ENCODE results near the gene DIS3L2.
A peak's percentile ranks its signal among the peaks of the same experiment; 100 is the strongest.

DIS3L2 gene, protein sequence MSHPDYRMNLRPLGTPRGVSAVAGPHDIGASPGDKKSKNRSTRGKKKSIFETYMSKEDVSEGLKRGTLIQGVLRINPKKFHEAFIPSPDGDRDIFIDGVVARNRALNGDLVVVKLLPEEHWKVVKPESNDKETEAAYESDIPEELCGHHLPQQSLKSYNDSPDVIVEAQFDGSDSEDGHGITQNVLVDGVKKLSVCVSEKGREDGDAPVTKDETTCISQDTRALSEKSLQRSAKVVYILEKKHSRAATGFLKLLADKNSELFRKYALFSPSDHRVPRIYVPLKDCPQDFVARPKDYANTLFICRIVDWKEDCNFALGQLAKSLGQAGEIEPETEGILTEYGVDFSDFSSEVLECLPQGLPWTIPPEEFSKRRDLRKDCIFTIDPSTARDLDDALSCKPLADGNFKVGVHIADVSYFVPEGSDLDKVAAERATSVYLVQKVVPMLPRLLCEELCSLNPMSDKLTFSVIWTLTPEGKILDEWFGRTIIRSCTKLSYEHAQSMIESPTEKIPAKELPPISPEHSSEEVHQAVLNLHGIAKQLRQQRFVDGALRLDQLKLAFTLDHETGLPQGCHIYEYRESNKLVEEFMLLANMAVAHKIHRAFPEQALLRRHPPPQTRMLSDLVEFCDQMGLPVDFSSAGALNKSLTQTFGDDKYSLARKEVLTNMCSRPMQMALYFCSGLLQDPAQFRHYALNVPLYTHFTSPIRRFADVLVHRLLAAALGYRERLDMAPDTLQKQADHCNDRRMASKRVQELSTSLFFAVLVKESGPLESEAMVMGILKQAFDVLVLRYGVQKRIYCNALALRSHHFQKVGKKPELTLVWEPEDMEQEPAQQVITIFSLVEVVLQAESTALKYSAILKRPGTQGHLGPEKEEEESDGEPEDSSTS

DNA sequence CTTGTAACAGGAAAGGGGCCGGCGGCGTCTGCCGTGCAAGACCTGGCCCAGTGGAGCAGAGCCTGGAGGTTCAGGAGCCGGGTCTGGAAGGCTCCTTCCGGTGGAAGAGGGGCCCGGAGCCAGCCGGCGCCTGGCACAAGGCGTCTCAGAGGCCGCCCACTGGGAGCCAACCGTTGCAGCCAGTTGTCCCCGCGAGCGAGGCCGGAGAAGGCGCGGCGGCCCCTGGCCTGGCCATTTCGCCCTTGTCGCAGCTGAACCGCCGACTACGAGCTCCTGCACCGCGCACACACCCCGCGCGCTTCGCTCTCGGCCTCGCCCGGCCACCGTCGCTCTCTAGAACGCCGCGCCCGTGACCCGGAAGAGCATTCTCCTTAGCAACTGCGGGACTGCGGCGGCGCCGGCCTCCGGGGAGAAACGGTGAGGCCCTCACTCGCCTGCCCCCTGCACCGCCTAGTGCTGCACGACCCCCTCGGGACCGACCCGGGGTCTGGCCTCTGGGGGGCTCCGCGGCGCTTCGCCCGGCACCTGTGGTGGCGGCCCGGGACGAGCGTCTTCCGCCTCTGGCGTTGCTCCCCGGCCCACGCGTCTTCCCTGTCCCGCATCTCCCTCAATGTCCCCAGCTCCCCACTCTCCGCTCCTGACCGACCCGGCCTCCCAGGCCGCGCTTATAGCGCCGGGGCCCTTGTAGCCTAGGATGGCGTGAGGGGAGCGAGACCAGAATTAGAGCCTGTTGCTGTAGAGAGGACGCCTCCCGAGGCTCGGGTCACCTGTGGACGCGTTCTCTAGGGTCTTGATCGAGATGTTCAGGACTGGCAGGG, at the start of gene DIS3L2:
Gene DIS3L2 (plus strand): TSS at position 365 of the 818 bp plus-strand sequence. CDS start 53,215 bp downstream, outside the sequence.
- peak; percentile 34 for DNase-seq (ENCODE audit: low read depth)

DNA sequence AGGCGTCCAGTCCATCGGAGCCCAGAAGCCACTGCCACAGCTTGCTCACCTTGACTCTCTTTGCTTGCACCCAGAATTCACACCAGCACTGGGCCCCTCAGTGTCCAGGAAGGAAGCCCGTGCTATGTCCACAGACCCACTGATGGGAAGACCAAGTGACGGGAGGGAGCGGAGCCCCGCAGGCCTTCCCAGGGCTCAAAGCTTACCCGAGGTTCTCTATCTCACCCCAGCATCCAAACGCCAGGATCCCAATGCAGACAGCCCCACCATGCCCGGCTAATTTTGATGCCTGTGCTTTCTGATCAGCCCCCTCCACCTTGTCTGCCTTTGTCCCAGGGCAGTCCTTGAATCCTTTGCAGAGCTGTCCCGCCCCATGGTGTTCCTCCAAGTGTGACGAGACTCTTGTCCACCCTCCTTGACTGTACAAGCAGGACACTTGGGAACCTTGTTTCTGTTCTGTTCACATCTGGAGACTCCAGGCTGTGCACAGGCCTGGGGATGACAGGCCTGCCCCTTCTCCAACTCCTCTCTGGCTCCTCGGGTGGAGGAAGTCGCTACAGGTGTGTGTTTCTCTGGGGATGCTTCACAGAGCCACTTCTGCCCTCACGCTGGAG, 47.3 kb upstream of the DIS3L2 start:
- no peak for DNase-seq (ENCODE audit: low read depth)

DNA sequence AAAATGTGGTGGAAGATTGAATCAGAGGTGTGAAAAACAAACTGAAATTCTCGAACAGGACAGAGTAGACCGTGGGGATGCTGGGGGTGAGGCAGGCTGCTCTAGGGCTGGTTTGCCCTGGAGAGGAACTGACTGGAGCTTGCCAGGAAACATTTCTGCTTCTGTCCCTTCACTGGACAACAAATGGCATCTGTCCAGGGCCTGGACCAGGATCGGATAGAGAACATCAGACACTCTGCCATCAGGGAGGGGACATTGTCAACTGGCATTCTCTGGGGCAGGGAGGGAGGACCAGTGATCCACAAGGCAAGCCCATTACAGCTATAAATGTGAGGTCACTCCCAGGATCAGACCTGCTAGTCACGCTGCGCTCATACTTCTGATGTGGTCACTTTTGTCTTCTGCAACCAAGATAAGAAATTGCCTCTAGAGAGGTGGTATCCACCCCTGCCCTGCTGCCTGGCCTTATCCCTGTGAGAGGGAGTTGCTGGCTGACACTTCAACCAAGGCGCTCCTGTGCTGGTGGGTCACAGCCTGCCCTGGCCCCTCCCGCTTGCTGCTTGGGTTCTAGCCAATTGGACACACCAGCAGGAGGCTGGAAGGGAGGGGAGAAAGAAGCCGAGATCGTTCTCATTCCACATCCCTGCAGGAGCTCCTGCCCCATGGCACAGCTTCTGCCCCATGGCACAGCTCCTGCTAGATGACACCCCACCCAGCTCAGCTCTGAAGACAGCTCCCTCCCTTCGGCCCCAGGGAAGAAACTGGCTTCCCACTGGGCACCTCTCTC, 44.0 kb upstream of the DIS3L2 start:
- DNase-seq (ENCODE audit: low read depth) = no peak

DNA sequence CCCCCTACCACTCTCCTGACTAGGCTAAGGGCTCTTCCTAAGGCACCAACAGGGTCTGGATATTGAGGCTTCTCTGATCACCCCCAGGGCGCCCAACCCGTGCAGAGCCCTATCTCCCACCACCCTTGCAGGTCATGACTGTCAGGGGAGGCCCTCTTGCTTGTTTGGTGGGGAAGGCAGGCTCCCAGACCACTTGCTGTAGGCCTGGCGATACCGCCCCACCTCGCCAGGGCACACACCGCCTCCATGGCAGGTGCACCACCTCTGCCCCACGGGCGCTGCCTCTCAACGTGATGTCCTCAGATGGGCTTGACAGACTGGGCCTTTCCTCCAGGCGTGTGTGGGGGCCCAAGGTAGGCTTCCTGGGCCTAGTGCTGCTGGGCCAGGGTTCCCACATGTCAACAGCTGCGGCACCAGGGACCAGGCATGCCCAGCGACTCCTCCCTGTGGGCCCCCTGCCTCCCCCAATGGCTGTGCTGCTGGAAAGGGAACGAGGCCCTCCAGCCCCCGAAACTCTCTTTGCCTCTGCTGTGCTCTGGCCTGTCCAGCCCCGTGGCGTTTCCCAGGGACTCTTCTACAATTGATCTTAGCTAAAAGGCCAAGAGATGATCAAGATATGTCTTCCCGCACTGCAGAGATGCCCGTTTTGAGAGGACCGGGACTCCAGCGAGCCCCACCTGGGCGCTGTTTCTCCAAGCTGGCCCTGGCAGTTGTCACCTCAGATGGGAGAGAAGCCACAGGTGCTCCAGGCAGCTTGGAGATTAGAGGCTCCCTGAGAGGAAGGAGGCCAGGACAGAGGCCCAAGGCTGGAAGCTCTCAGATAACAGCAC, 42.8 kb upstream of the DIS3L2 start:
- DNase-seq (ENCODE audit: low read depth) = no peak

DNA sequence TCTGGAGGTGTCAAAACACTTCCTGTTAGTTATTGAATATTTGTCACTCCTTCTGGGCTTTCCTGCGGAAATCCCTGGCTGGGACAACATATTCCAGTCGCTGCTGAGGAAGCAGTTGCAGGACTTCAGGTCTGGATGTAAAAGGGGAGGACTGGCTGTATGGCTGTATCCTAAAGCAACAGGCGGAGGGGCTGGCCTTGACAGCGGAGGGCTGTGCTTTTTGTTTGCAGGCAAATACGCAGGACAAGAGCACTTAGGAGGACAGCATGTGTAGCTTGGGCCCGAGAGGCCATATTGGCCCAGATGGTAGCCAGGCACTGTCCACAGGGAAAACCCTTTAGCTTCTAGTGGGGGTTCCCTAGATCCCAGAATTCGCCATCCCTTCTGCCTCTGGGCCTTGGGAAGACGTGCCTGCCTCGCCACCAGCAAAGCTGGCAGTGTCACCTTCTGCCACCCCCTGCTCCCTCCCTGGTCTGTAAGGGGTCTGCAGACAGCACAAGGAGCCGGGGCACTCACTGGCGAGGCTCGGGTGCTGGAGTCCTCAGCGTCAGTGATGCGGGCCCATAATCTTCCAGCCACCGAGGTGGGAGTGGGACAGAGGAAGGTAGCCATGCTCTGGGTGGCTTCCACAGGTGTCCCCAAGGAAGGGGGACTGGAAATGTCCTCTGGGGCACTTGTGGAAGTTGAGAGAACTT, 42.0 kb upstream of the DIS3L2 start:
- no peak for DNase-seq (ENCODE audit: low read depth)

DNA sequence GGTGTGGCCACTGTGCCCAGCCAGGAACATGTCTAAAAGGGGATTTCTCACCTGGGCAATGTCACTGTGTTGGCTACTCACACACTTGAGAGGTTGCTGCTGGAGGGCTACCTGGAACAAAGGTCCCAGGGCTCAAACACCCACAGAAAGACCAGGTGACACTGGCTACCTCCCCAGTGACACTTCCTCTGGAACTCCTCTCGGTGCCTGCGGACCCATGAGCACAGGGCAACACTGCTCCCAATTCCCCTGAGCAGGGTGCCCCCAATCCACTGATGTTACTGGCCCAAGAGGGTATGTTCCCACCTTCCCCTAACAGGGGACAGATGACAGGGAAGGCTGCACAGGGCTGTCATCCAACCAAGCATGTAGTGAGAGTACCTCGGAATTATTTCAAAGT, 41.1 kb upstream of the DIS3L2 start:
- no peak for DNase-seq (ENCODE audit: low read depth)

DNA sequence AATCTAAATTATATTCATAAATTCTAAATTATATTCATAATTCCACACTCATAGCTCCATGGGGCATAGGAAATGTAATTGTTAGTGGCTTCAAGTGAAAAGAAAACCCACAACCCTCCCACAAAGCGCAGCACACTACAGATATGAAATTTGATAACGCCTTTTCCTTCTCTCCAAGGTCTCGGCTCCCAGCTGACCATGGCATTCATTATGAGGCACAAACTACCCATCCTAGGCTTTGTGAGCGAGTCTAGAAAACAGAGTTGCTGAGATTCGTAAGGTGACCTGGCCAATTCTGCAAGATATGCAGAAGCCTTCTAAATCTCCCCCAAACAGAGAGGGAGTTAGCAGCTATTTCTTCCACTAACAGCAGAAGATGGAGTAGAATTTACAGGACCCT, 40.7 kb upstream of the DIS3L2 start:
- DNase-seq (ENCODE audit: low read depth) = no peak

DNA sequence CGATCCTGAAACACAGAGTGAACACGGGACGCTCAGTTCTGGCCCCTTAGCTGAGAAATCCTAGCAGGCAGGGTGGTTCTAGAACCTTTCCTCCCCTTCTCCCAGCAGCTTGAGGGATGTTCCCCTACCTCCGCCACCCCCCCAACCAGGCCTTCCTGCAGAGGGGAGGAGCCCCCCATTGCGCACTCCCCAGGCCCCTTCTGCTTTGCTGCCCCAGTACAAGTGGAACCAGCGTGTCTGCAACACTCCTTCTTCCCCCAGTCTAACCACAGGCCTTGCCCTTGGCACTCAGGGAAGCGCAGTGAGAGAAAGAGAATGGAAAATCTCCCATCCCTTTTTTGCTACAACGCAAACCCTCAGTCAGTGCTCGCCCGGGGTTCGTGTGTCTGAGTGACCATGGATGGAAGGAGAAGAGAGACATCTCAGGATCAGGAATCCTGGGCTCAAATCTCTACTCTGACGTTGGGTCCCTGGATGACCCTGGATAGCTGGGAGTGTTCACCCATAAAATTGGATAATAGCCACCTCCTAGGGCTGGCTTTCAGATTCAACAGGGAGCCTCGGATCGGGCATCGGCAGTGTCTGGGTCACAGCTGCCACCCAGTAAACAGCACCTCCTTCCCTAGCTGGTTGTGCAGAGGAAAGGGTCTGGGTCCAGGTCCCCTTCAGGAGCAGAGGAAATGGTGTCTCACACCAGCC, 39.1 kb upstream of the DIS3L2 start:
- DNase-seq (ENCODE audit: low read depth) = no peak

DNA sequence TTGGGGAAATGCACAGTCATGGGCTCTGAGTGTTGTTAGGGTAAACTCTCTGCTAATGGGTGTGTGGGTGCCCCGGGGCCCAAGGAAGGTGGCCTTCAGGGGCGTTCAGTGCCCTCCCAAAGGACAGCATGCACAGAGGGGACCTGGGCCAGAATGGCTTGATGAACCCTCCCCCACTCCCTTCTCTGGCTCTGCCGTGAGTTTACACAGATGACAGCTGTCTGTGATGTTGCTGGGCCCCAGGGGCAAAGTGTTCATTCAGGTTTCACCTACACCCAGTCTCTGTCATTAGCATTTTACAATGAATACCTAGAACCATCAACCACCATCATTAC, 38.5 kb upstream of the DIS3L2 start:
- no peak for DNase-seq (ENCODE audit: low read depth)

DNA sequence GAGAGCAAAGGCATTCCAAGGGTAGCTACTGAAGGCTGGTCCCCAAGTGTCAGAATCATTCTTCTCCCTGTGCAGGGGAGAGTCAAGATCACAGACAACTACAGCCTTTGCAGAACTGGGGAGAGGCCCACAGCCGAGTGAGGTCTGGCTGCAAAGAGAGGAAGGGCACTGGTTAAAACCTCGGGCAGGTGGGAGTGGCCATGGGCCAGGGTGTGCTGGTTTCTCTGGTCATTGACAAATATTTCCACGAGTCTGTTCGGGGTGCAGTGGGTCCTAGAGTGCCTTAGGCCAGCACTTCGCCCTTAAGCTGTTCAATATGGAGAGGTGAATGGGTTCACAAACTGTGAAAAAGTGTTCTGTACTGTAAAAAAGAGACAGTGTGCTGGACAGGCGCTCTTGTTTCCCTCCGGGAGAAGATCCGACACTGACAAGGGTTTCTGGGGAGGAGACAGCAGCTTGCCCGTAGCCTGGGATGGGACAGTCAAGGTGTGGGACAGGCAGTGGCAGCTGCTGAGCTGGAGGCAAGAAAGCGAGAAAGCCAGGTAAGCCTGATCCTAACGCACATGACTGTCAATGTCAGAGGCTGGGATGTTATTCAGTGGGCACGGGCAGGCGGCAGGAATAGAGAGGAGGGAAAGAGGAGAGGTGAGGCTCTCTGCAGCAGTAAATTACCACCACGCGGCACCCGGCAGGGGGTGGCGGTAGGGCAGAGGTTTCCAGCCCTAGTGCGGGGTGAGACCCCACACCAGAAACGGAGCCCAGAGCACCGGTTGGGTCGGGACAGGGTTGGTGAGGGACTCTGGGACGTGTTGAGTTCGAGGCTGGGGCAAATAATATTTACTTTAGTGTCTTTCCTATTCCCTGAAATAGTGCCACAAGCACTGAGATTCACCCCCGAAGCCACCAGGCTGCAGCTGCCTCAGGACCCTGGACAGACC, 37.3 kb upstream of the DIS3L2 start:
- no peak for DNase-seq (ENCODE audit: low read depth)

DNA sequence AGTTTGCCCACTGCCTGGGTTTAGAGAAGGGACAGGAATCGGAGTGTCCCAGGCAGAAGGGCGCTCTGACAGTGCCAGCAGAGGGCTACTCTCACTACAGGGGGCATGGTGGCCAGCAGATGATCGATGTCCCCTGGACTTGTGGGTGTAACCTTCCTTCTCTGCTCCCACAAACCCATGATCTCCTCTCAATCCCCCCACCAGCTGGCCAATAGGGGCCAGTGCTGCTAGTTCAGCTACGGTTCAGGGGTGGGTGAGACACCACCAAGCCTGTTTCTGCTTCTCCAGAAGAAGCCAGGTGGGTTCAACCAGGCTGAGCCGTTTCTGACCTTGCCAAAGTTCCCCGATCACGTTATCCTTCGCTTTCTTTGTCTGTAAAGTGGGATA, 36.6 kb upstream of the DIS3L2 start:
- no peak for DNase-seq (ENCODE audit: low read depth)

DNA sequence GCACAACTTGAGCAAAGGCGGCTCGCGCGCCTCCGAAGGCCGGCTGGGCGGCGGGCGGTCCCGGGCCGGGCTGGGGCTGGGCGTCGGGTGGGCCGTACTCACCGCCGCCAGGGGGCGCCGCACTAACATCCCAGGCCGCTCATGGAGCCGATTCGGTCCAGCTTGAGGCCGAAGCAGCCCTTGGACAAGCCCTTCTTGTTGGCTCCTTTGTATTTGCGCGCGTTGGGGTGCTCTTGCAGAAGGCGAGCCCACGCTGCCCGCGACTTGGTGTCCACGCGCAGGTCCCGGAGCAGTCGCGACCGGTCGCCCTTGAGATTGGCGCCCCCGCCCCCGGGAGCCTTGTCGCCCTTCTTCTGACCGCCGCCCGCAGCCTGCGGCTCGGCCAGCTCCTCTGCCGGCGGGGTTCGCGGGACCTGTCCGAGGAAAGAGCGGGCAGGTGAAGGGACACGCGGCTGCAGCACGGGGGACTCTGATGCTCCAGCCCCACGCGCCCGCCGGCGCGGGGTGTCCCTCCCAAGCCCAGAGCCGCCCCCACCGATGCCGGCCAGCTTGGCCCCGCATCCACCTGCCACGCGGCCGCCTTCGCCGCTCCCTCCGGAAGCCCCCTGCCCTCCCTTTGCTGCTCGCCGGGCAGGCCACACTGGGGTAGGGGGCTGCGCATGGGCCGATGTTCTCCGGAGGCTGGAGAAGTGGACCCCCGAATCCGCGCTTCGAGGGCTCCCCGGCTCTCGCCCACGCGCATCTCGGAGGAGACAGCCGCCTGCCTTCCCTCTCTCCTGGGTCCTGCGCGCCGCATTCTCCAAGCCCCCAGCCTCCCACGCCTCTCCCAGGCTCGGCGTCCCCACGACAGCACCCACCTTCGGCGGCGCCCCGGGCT, 36.0 kb upstream of the DIS3L2 start:
- no peak for DNase-seq (ENCODE audit: low read depth)

DNA sequence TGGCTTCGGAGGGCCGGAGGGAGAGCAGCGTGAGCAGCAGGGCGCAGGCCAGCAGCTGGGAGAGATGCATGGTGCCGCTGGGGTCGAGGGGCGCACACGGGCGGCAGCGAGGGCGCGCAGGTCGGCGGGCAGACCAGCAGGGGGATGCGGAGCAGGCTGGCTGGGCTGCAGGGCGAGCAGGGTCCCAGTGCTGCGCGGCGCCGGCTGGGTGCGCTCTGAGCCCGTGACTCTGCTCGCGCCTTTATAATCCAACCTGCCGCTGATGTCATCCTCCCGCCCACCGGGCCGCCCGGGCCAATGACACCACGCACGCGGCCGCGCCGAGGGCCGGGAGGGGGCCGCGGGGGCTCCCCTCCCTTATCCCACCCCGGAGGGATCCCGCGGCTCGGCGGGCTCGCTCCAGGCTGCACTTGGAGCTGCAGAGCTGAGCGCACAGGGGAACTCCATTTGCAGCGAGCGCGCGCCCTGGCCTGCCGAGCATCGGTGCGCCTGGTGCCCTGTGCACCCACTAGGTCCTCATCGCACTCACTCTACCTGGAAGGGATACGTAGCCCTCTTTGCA, 35.3 kb upstream of the DIS3L2 start, which contains the start of gene NPPC:
Gene NPPC (minus strand): TSS at position 217 of the 562 bp plus-strand sequence. CDS start 147 bp downstream, at position 70.
- DNase-seq (ENCODE audit: low read depth) = no peak

DNA sequence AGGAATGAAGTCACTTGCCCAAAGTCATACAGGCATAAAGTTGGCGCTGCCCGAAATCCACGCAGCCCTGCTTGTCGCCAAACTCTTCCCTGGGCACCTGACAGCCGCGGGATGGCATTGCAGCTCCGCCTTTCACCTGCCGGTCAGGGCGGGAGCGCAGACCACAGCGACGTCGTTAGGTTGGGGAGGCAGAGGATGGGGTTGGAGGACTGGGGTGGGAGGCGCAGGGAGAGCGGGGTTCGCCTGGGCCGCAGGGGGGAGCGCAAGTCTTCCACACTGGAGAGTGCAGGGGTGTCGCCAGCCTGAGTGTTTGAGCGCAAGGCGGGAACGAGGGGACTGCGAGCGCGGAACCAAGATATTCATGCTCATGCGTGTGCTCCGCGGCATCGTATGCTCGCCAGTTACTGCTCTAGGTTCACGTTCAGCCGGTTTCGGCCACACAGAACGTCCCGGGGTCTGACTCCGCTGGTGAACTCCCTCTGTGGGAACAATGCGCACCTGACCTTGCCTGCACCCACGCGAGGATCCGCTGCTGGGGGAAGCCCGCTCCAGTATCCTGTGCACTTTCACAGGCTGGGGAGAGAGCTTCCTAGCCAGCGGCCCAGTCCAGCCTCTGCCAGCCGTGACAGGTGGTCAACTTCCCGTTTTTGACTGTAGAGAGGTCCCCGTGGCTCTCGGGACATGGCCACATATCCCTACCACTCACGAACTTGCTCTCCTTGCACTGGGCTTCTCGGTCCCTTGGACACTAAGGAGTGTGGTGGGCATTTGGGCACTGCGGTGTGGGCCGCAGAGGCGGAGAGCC, 34.5 kb upstream of the DIS3L2 start:
- DNase-seq (ENCODE audit: low read depth) = no peak

DNA sequence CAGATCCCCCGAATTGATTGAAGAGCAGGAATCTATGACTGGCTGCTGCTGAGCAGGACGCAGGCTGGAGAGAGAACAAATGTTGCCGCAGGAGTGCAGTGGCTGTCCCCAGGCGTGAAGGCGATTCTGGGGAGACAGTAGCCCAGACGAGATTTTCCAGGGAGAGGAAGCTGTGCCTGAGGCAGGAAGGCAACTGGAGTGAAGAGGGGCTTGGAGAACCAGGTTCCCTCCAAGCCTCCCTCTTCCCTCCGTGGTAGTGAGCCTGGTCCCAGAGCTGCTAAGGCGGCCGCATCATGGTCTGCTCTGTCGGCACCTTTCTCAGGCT, 34.0 kb upstream of the DIS3L2 start:
- no peak for DNase-seq (ENCODE audit: low read depth)

DNA sequence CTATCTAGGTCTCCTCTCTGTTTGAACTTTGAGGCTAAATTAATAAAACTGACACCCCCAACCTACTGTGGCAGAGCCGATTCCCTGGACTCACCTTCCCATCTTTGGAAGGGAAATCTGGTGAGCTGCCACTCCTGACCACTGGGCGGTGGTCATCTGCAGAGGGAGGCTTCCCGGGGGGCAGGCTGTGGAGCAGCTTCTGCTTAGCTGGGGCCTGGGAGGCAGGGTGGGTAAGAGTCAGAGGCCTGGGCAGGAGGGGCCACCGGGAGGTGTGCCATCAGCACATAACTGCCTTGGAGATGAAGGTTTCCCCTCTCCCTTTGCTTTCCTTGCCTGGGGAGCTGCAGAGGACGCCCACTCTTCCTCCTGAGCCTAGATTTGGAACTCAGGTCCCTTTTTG, 33.0 kb upstream of the DIS3L2 start:
- no peak for DNase-seq (ENCODE audit: low read depth)
